HepG2 (cell line): ENCODE results near the gene BMP2K. TPM values are rescaled to one million over a fixed set of nuclear protein-coding genes. Genes with fewer than 3 reads are reported as not detected.

Experiments
- CCDC6 ChIP-seq: sonication (generic); formaldehyde crosslinking; IDR thresholded peaks from 2 replicates; pipeline ENCODE4 v1.8.1; 2022; ENCODE audit warnings: mild to moderate bottlenecking, missing genetic modification reagents, moderate library complexity
- CENPX ChIP-seq: sonication (generic); formaldehyde crosslinking; IDR thresholded peaks from 2 replicates; pipeline ENCODE4 v1.9.0; 2021; ENCODE audit warnings: mild to moderate bottlenecking, missing genetic modification reagents, moderate library complexity
- DMTF1 ChIP-seq: sonication (generic); formaldehyde crosslinking; IDR thresholded peaks from 2 replicates; pipeline ENCODE4 v1.4.0; 2020; ENCODE audit warnings: mild to moderate bottlenecking, missing genetic modification reagents
- EZH2 ChIP-seq: conservative IDR thresholded peaks from 2 replicates; pipeline ENCODE4 v1.6.1; 2012; ENCODE audit warnings: mild to moderate bottlenecking, low read depth, low read length, moderate library complexity
- GZF1 ChIP-seq: sonication (generic); formaldehyde crosslinking; IDR thresholded peaks from 2 replicates; pipeline ENCODE4 v1.5.1; 2020; ENCODE audit warnings: mild to moderate bottlenecking, missing genetic modification reagents
- KLF9 ChIP-seq: IDR thresholded peaks from 2 replicates; pipeline ENCODE4 v1.6.1; 2016; ENCODE audit warnings: low read depth
- MAX ChIP-seq: IDR thresholded peaks from 2 replicates; pipeline ENCODE4 v1.6.1; 2012; ENCODE audit warnings: inconsistent platforms
- NFYB ChIP-seq: sonication (generic); formaldehyde crosslinking; IDR thresholded peaks from 2 replicates; pipeline ENCODE4 v1.4.0; 2020; ENCODE audit warnings: missing genetic modification reagents
- NR2C2 ChIP-seq: sonication (generic); formaldehyde crosslinking; IDR thresholded peaks from 2 replicates; pipeline ENCODE4 v1.4.0; 2020; ENCODE audit warnings: missing genetic modification reagents, mild to moderate bottlenecking, moderate library complexity, borderline replicate concordance
- POLR2AphosphoS5 ChIP-seq: IDR thresholded peaks from 2 replicates; pipeline ENCODE4 v1.6.1; 2012; ENCODE audit warnings: low read depth, low read length
- RCOR2 ChIP-seq: IDR thresholded peaks from 2 replicates; pipeline ENCODE4 v1.6.1; 2016; ENCODE audit warnings: missing biosample characterization, missing genetic modification reagents
- SALL1 ChIP-seq: sonication (generic); formaldehyde crosslinking; IDR thresholded peaks from 2 replicates; pipeline ENCODE4 v1.8.0; 2022; ENCODE audit warnings: mild to moderate bottlenecking, missing genetic modification reagents
- SAP130 ChIP-seq: IDR thresholded peaks from 2 replicates; pipeline ENCODE4 v1.6.1; 2016; ENCODE audit warnings: low read depth
- SYNCRIP ChIP-seq: fragments of 200-400 bp; formaldehyde crosslinking; IDR thresholded peaks from 2 replicates; pipeline ENCODE4 v1.6.1; 2018; ENCODE audit warnings: mild to moderate bottlenecking, low read depth, low read length; ENCODE audit not compliant: insufficient read depth
- ZFP36L1 ChIP-seq: sonication (generic); formaldehyde crosslinking; IDR thresholded peaks from 2 replicates; pipeline ENCODE4 v1.8.0; 2022; ENCODE audit warnings: mild to moderate bottlenecking, missing genetic modification reagents, moderate library complexity
- ZMYM3 ChIP-seq: sonication (generic); formaldehyde crosslinking; IDR thresholded peaks from 2 replicates; pipeline ENCODE4 v1.5.1; 2020; ENCODE audit warnings: mild to moderate bottlenecking, missing genetic modification reagents
- ZNF207 ChIP-seq: fragments of 450-650 bp; IDR thresholded peaks from 2 replicates; pipeline ENCODE4 v1.6.1; 2016; ENCODE audit warnings: antibody characterized with exemption, borderline replicate concordance
- ZNF768 ChIP-seq: sonication (generic); formaldehyde crosslinking; IDR thresholded peaks from 2 replicates; pipeline ENCODE4 v1.4.0; 2020; ENCODE audit warnings: missing genetic modification reagents
- ZNF780A ChIP-seq: sonication (generic); formaldehyde crosslinking; IDR thresholded peaks from 2 replicates; pipeline ENCODE4 v1.8.0; 2022; ENCODE audit warnings: mild to moderate bottlenecking, missing genetic modification reagents, moderate library complexity
- ZNF782 ChIP-seq: sonication (generic); formaldehyde crosslinking; IDR thresholded peaks from 2 replicates; pipeline ENCODE4 v1.4.0; 2020; ENCODE audit warnings: missing genetic modification reagents, mild to moderate bottlenecking, borderline replicate concordance
- ZNF790 ChIP-seq: sonication (generic); formaldehyde crosslinking; IDR thresholded peaks from 2 replicates; pipeline ENCODE4 v1.8.0; 2022; ENCODE audit warnings: missing genetic modification reagents, mild to moderate bottlenecking, borderline replicate concordance
- polyA plus RNA-seq, 8 experiments: library from polyadenylated mRNA; depleted of rRNA in 3 of 8; stranded (reverse) in 7 of 8; unstranded in 1 of 8; fragments of >200 nt; fragmentation: Illumina TruSeq in 4 of 8; extraction: Trizol in 4 of 8; gene quantifications; 2 replicates each; pipeline versions ENCODE4 v1.2.1 to v1.2.3, GENCODE V29; 2011 to 2016; ENCODE audit warnings: low read depth in 4 of 8, missing spikeins in 1 of 8, mixed read lengths in 1 of 8; ENCODE audit not compliant: insufficient read depth in 1 of 8
- total RNA-seq, 5 experiments: library from RNA; depleted of rRNA; stranded (reverse); fragments of >200 nt; fragmentation: Illumina TruSeq; extraction: Trizol; gene quantifications; 2 replicates each; pipeline ENCODE4 v1.2.3, GENCODE V29; 2016; ENCODE audit warnings: low read depth in 1 of 5
- TF ChIP-seq, protein P1 (sequence below): sonication (generic); formaldehyde crosslinking; IDR thresholded peaks from 2 replicates; pipeline ENCODE4 v1.4.0; 2020; ENCODE audit warnings: missing genetic modification reagents
- TF ChIP-seq, protein P2 (sequence below): sonication (generic); formaldehyde crosslinking; IDR thresholded peaks from 2 replicates; pipeline ENCODE4 v1.5.1; 2020; ENCODE audit warnings: missing genetic modification reagents, mild to moderate bottlenecking, borderline replicate concordance
- TF ChIP-seq, protein P3 (sequence below): sonication (generic); formaldehyde crosslinking; IDR thresholded peaks from 2 replicates; pipeline ENCODE4 v1.4.0; 2020; ENCODE audit warnings: low read depth, mild to moderate bottlenecking, missing genetic modification reagents

BMP2K gene
- total and polyA plus RNA-seq, 2 of the 13 experiments (the other 11 are each of a cell fraction or from before 2014, with no cell fraction given): 8.6 to 15.2 TPM

- TF ChIP-seq RCOR2 (CRISPR knock-in tag): no peak
- TF ChIP-seq ZNF207: no peak
- TF ChIP-seq, protein P1, sequence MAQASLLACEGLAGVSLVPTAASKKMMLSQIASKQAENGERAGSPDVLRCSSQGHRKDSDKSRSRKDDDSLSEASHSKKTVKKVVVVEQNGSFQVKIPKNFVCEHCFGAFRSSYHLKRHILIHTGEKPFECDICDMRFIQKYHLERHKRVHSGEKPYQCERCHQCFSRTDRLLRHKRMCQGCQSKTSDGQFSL (CRISPR knock-in tag): no peak
- peak; percentile 73 for TF ChIP-seq SAP130 (CRISPR knock-in tag)
- no peak for TF ChIP-seq DMTF1
- no peak for TF ChIP-seq SYNCRIP
- TF ChIP-seq ZMYM3 (CRISPR knock-in tag): no peak
- 0 out of 2 replicates have a peak, but pooled peaks have one; percentile 26 for TF ChIP-seq NR2C2
- TF ChIP-seq ZNF790 (CRISPR knock-in tag): no peak
- TF ChIP-seq MAX: 0 out of 2 replicates have a peak, but pooled peaks have one; percentile 43
- TF ChIP-seq ZNF780A (CRISPR knock-in tag): no peak
- no peak for TF ChIP-seq EZH2
- no peak for TF ChIP-seq GZF1 (CRISPR knock-in tag)
- TF ChIP-seq ZNF782 (CRISPR knock-in tag): no peak
- TF ChIP-seq KLF9 (CRISPR knock-in tag): no peak
- TF ChIP-seq, protein P2, sequence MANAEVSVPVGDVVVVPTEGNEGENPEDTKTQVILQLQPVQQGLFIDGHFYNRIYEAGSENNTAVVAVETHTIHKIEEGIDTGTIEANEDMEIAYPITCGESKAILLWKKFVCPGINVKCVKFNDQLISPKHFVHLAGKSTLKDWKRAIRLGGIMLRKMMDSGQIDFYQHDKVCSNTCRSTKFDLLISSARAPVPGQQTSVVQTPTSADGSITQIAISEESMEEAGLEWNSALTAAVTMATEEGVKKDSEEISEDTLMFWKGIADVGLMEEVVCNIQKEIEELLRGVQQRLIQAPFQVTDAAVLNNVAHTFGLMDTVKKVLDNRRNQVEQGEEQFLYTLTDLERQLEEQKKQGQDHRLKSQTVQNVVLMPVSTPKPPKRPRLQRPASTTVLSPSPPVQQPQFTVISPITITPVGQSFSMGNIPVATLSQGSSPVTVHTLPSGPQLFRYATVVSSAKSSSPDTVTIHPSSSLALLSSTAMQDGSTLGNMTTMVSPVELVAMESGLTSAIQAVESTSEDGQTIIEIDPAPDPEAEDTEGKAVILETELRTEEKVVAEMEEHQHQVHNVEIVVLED (CRISPR knock-in tag): peak; percentile 81
- peak; percentile 20; the same call in 1 of the 2 replicates for TF ChIP-seq SALL1 (CRISPR knock-in tag)
- peak; percentile 44; the same call in 1 of the 2 replicates for TF ChIP-seq POLR2AphosphoS5
- peak; percentile 79 for TF ChIP-seq CCDC6
- TF ChIP-seq, protein P3, sequence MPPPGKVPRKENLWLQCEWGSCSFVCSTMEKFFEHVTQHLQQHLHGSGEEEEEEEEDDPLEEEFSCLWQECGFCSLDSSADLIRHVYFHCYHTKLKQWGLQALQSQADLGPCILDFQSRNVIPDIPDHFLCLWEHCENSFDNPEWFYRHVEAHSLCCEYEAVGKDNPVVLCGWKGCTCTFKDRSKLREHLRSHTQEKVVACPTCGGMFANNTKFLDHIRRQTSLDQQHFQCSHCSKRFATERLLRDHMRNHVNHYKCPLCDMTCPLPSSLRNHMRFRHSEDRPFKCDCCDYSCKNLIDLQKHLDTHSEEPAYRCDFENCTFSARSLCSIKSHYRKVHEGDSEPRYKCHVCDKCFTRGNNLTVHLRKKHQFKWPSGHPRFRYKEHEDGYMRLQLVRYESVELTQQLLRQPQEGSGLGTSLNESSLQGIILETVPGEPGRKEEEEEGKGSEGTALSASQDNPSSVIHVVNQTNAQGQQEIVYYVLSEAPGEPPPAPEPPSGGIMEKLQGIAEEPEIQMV (CRISPR knock-in tag): peak; percentile 84; the same call in 1 of the 2 replicates
- no peak for TF ChIP-seq ZFP36L1 (CRISPR knock-in tag)
- TF ChIP-seq ZNF768 (CRISPR knock-in tag): peak; percentile 38; the same call in 1 of the 2 replicates
- no peak for TF ChIP-seq NFYB
- no peak for TF ChIP-seq CENPX (CRISPR knock-in tag)
These were observed 162.9 kb downstream of the BMP2K start, which contains the start of gene PAQR3 (continued) for GRCh38 chr4:78938868-78939666.
